H9 (cell line): ENCODE measurements around the gene OR51M1. TPM values are rescaled to one million over a fixed set of nuclear protein-coding genes. Genes with fewer than 3 reads are reported as not detected.
A peak's percentile ranks its signal among the peaks of the same experiment; 100 is the strongest.

ENCODE experiments used
- DNase-seq: peaks from one replicate; pipeline ENCODE4 v3.0.0-alpha.2; 2017
- H2AFZ ChIP-seq: one replicate; pipeline ENCODE4 v1.6.1; 2013; ENCODE audit warnings: mild to moderate bottlenecking, low read length, control low read depth, moderate library complexity
- H2AK5ac ChIP-seq: 2 replicates; pipeline ENCODE4 v1.6.1; 2013; ENCODE audit warnings: low read length, control low read depth, mixed read lengths; ENCODE audit not compliant: insufficient read length
- H2BK120ac ChIP-seq: one replicate; pipeline ENCODE4 v1.6.1; 2013; ENCODE audit warnings: low read depth, mild to moderate bottlenecking, low read length, control low read depth, inconsistent platforms; ENCODE audit not compliant: poor library complexity, severe bottlenecking
- H2BK12ac ChIP-seq: 2 replicates; pipeline ENCODE4 v1.6.1; 2013; ENCODE audit warnings: low read length, control low read depth, mixed read lengths, low read depth; ENCODE audit not compliant: insufficient read length
- H2BK15ac ChIP-seq: 2 replicates; pipeline ENCODE4 v1.6.1; 2013; ENCODE audit warnings: low read depth, low read length, control low read depth
- H2BK20ac ChIP-seq: one replicate; pipeline ENCODE4 v1.6.1; 2013; ENCODE audit warnings: low read depth, mild to moderate bottlenecking, low read length, control low read depth, inconsistent platforms; ENCODE audit not compliant: poor library complexity, severe bottlenecking
- H2BK5ac ChIP-seq: 2 replicates; pipeline ENCODE4 v1.6.1; 2013; ENCODE audit warnings: low read length, control low read depth, mixed read lengths; ENCODE audit not compliant: insufficient read length
- H3K14ac ChIP-seq: 2 replicates; pipeline ENCODE4 v1.6.1; 2013; ENCODE audit warnings: low read length, control low read depth; ENCODE audit not compliant: insufficient read depth
- H3K18ac ChIP-seq: 2 replicates; pipeline ENCODE4 v1.6.1; 2013; ENCODE audit warnings: low read depth, mild to moderate bottlenecking, mixed read lengths, low read length, control low read depth; ENCODE audit not compliant: insufficient read length
- H3K23ac ChIP-seq: 2 replicates; pipeline ENCODE4 v1.6.1; 2013; ENCODE audit warnings: low read length, control low read depth, mixed read lengths, low read depth; ENCODE audit not compliant: insufficient read length
- H3K23me2 ChIP-seq: 2 replicates; pipeline ENCODE4 v1.6.1; 2013; ENCODE audit warnings: low read depth, mild to moderate bottlenecking, mixed read lengths, low read length, control low read depth; ENCODE audit not compliant: insufficient read length, poor library complexity, severe bottlenecking
- H3K27ac ChIP-seq: 2 replicates; pipeline ENCODE4 v1.5.1; 2013; ENCODE audit warnings: low read length, control low read depth, mixed read lengths, low read depth; ENCODE audit not compliant: insufficient read length
- H3K27me3 ChIP-seq: 2 replicates; pipeline ENCODE4 v1.6.1; 2013; ENCODE audit warnings: low read length, control low read depth, inconsistent platforms; ENCODE audit not compliant: insufficient read depth
- H3K4ac ChIP-seq: 2 replicates; pipeline ENCODE4 v1.6.1; 2013; ENCODE audit warnings: low read depth, mild to moderate bottlenecking, control low read depth, inconsistent platforms, low read length, moderate library complexity
- H3K4me1 ChIP-seq: 2 replicates; pipeline ENCODE4 v1.6.1; 2013; ENCODE audit warnings: low read length, control low read depth, inconsistent platforms; ENCODE audit not compliant: insufficient read depth
- H3K4me2 ChIP-seq: 2 replicates; pipeline ENCODE4 v1.6.1; 2013; ENCODE audit warnings: low read length, control low read depth, mixed read lengths; ENCODE audit not compliant: insufficient read length, insufficient read depth
- H3K56ac ChIP-seq: 2 replicates; pipeline ENCODE4 v1.6.1; 2013; ENCODE audit warnings: low read depth, mild to moderate bottlenecking, mixed read lengths, low read length, control low read depth; ENCODE audit not compliant: insufficient read length
- H3K79me1 ChIP-seq: 2 replicates; pipeline ENCODE4 v1.6.1; 2013; ENCODE audit warnings: low read depth, mild to moderate bottlenecking, moderate library complexity, low read length, control low read depth, inconsistent platforms; ENCODE audit not compliant: insufficient read depth, poor library complexity, severe bottlenecking
- H3K79me2 ChIP-seq: 2 replicates; pipeline ENCODE4 v1.6.1; 2013; ENCODE audit warnings: low read length, control low read depth, inconsistent platforms; ENCODE audit not compliant: insufficient read depth
- H3K9ac ChIP-seq: 2 replicates; pipeline ENCODE4 v1.6.1; 2013; ENCODE audit warnings: low read length, control low read depth, mixed read lengths; ENCODE audit not compliant: insufficient read length; ENCODE audit errors: extremely low read depth
- H3K9me3 ChIP-seq: one replicate; pipeline ENCODE4 v1.6.1; 2013; ENCODE audit warnings: low read depth, low read length, inconsistent platforms; ENCODE audit not compliant: control insufficient read depth
- H3T11ph ChIP-seq: one replicate; pipeline ENCODE4 v1.6.1; 2013; ENCODE audit warnings: mild to moderate bottlenecking, low read length, control low read depth, inconsistent platforms
- H4K20me1 ChIP-seq: one replicate; pipeline ENCODE4 v1.6.1; 2013; ENCODE audit not compliant: control insufficient read depth, insufficient read length, insufficient read depth
- H4K5ac ChIP-seq: 2 replicates; pipeline ENCODE4 v1.6.1; 2013; ENCODE audit warnings: low read depth, mild to moderate bottlenecking, mixed read lengths, low read length, control low read depth; ENCODE audit not compliant: insufficient read length
- H4K8ac ChIP-seq: replicated peaks from 2 replicates; pipeline ENCODE4 v1.6.1; 2013; ENCODE audit warnings: low read length, control low read depth, mixed read lengths, low read depth; ENCODE audit not compliant: insufficient read length
- H4K91ac ChIP-seq: 2 replicates; pipeline ENCODE4 v1.6.1; 2013; ENCODE audit warnings: low read depth, mild to moderate bottlenecking, moderate library complexity, mixed read lengths, low read length, control low read depth; ENCODE audit not compliant: insufficient read length
- H3K27ac Mint-ChIP-seq, 3 experiments: 2 replicates in 2 of 3; 3 replicates in 1 of 3; pipeline ENCODE4 v1.8.0; 2020 to 2021; ENCODE audit warnings: mixed read lengths in 3 of 3, mild to moderate bottlenecking in 1 of 3, moderate library complexity in 1 of 3
- H3K27me3 Mint-ChIP-seq: 2 replicates; pipeline ENCODE4 v1.8.0; 2021; ENCODE audit warnings: low read depth, mild to moderate bottlenecking, moderate library complexity, mixed read lengths
- H3K36me3 Mint-ChIP-seq, 3 experiments: 2 replicates in 2 of 3; 3 replicates in 1 of 3; pipeline ENCODE4 v1.8.0; 2020 to 2021; ENCODE audit warnings: low read depth in 3 of 3, mixed read lengths in 3 of 3; ENCODE audit not compliant: insufficient read depth in 1 of 3
- H3K4me1 Mint-ChIP-seq, 2 experiments: 2 replicates each; pipeline ENCODE4 v1.8.0; 2020; ENCODE audit warnings: mixed read lengths in 2 of 2
- H3K4me3 Mint-ChIP-seq, 2 experiments: 2 replicates in 1 of 2; 3 replicates in 1 of 2; pipeline ENCODE4 v1.8.0; 2020 to 2021; ENCODE audit warnings: mild to moderate bottlenecking in 2 of 2, mixed read lengths in 2 of 2, moderate library complexity in 1 of 2
- H3K9me3 Mint-ChIP-seq, 2 experiments: 2 replicates in 1 of 2; 3 replicates in 1 of 2; pipeline ENCODE4 v1.8.0; 2020; ENCODE audit warnings: mild to moderate bottlenecking in 2 of 2, mixed read lengths in 2 of 2, moderate library complexity in 1 of 2
- WGBS: extraction: QIAGEN DNeasy Blood & Tissue Kit; methylation state at CpG from one replicate; pipeline ENCODE4 v1.1.7; 2013; ENCODE audit warnings: missing lambda C conversion rate, low lambda C conversion rate, mixed read lengths; ENCODE audit not compliant: insufficient read length; ENCODE audit errors: extremely low coverage; 5-methylcytosine and 5-hydroxymethylcytosine counted together
- total RNA-seq: library from RNA; stranded (reverse); gene quantifications from 2 replicates; pipeline ENCODE4 v1.2.1, GENCODE V29; 2021
- TF ChIP-seq, protein P1 (sequence below): fragments of 200-600 bp; sonication (generic); conservative IDR thresholded peaks from 3 replicates; pipeline ENCODE4 v1.8.0; 2021; ENCODE audit warnings: antibody characterized with exemption, mild to moderate bottlenecking

Gene OR51M1
- total RNA-seq, 1 experiment from 2014 or later: not detected

DNA sequence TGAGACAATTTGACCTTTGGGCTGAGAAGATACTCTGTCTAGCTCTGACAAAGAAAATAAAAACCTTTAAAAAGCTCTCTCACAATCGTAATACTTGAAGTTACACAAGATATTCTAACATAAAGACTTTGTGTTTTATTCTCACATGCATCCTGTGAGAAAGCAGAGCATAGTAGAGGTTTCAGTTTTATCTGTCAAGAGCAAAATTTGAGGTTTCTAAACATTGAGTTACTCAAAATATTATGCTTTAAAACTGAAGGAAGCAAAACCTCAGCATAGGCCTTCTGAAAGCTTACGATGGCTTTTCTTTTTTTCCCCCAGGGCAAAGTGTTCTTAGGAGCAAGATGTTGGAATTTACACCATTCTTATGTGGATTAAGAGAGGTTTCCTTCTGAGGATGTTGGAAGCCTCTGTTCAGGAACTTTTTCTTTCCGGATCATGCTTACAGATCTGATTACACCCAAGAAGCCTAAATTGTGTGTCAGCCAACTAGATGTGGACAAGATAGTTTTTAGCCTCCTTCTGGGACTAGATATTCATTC, 15.0 kb upstream of the OR51M1 start:
- TF ChIP-seq, protein P1, sequence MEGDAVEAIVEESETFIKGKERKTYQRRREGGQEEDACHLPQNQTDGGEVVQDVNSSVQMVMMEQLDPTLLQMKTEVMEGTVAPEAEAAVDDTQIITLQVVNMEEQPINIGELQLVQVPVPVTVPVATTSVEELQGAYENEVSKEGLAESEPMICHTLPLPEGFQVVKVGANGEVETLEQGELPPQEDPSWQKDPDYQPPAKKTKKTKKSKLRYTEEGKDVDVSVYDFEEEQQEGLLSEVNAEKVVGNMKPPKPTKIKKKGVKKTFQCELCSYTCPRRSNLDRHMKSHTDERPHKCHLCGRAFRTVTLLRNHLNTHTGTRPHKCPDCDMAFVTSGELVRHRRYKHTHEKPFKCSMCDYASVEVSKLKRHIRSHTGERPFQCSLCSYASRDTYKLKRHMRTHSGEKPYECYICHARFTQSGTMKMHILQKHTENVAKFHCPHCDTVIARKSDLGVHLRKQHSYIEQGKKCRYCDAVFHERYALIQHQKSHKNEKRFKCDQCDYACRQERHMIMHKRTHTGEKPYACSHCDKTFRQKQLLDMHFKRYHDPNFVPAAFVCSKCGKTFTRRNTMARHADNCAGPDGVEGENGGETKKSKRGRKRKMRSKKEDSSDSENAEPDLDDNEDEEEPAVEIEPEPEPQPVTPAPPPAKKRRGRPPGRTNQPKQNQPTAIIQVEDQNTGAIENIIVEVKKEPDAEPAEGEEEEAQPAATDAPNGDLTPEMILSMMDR: no peak
- WGBS: no CpG with 5 or more reads among the region's 3 CpGs
- Mint-ChIP-seq H3K27ac (peak overlapping the region in 1 of 3 experiments; percentile 72; a peak in 1 of 7 replicates), H3K4me3 (no peak overlapping the region), H3K9me3 (peaks cover 10% of the 10 kb centered on the region in 2 experiments), H3K36me3 (peaks cover 5 to 10% (median 6%) of the 10 kb centered on the region in 3 experiments), H3K27me3 (no peaks in the 10 kb centered on the region), H3K4me1 (peaks cover 5 to 12% of the 10 kb centered on the region in 2 experiments)
- H4K20me1 ChIP-seq: no peaks in the 10 kb centered on the region
- H3K9me3 ChIP-seq: peaks cover 4% of the 10 kb centered on the region
- H3K56ac ChIP-seq: no peak overlapping the region
- H4K5ac ChIP-seq: no peak overlapping the region
- no peak overlapping the region for H4K8ac ChIP-seq
- H2BK120ac ChIP-seq: no peak overlapping the region
- H3K14ac ChIP-seq: no peak overlapping the region
- no peak overlapping the region for H3K4me2 ChIP-seq
- no peak overlapping the region for H2AK5ac ChIP-seq
- H3K27me3 ChIP-seq: no peaks in the 10 kb centered on the region
- no peak overlapping the region for H2BK20ac ChIP-seq
- no peak overlapping the region for H3T11ph ChIP-seq
- no peaks in the 10 kb centered on the region for H3K79me2 ChIP-seq
- H3K4ac ChIP-seq: no peak overlapping the region
- no peak overlapping the region for H2BK5ac ChIP-seq
- no peak for DNase-seq
- H3K18ac ChIP-seq: no peak overlapping the region
- H3K27ac ChIP-seq: no peak overlapping the region
- H3K9ac ChIP-seq: no peak overlapping the region
- H2AFZ ChIP-seq: no peak overlapping the region
- no peaks in the 10 kb centered on the region; the same call in 1 of the 2 replicates for H3K4me1 ChIP-seq
- H3K23me2 ChIP-seq: no peaks in the 10 kb centered on the region
- no peak overlapping the region for H3K23ac ChIP-seq
- H3K79me1 ChIP-seq: no peaks in the 10 kb centered on the region
- no peak overlapping the region for H2BK12ac ChIP-seq
- H2BK15ac ChIP-seq: no peak overlapping the region
- H4K91ac ChIP-seq: no peak overlapping the region
